Measurements from ENCODE around the gene TRIM75.

GRCh38 chr4:165077034-165077578 is 23.4 kb downstream of the TRIM75 start:
- no peak for TF ChIP-seq CTCF (conservative IDR thresholded peaks at IDR 0.05 in 1 of 2, IDR thresholded peaks at IDR 0.05 in 1 of 2; ENCODE audit: low read depth in 1 of 2, low read length in 2 of 2)
- no peak for TF ChIP-seq EZH2 (IDR thresholded peaks at IDR 0.05; ENCODE audit: low read length, missing control alignments)

Measured in fibroblast of lung (primary cell).